Thyroid gland (tissue), 4 donors: ENCODE measurements around the gene WIPF3. TPM values are rescaled to one million over a fixed set of nuclear protein-coding genes. Genes with fewer than 3 reads are reported as not detected.
A peak's percentile ranks its signal among the peaks of the same experiment; 100 is the strongest.

ENCODE experiments used
- DNase-seq, 2 donors: peaks; one replicate each; pipeline ENCODE4 v3.0.0-alpha.2; 2019
- H3K27ac ChIP-seq, 3 donors: fragments of 200-600 bp; sonication (generic); 1 replicate in 2 of 3; 2 replicates in 1 of 3; pipeline ENCODE4 v1.5.1; 2016 to 2019; ENCODE audit warnings: mild to moderate bottlenecking in 1 of 3, moderate library complexity in 1 of 3
- H3K27me3 ChIP-seq: fragments of 200-600 bp; sonication (generic); one replicate; pipeline ENCODE4 v1.5.1; 2019
- H3K36me3 ChIP-seq, 2 donors: fragments of 200-600 bp; sonication (generic); one replicate each; pipeline ENCODE4 v1.5.1; 2016 to 2019
- H3K4me1 ChIP-seq, 2 donors: fragments of 200-600 bp; sonication (generic); one replicate each; pipeline ENCODE4 v1.5.1; 2017 to 2019
- H3K4me3 ChIP-seq, 3 donors: fragments of 200-600 bp; sonication (generic); replicated peaks in 1 of 3; 1 replicate in 2 of 3; 2 replicates in 1 of 3; pipeline ENCODE4 v1.5.1; 2016; ENCODE audit warnings: mild to moderate bottlenecking in 1 of 3
- H3K9me3 ChIP-seq: fragments of 200-600 bp; sonication (generic); one replicate; pipeline ENCODE4 v1.5.1; 2017
- POLR2A ChIP-seq, 2 donors: fragments of 450-650 bp; IDR thresholded peaks; one replicate each; pipeline ENCODE4 v1.6.1; 2017; ENCODE audit warnings: antibody characterized with exemption in 2 of 2, mild to moderate bottlenecking in 2 of 2, moderate library complexity in 1 of 2
- WGBS, 2 donors: methylation state at CpG; one replicate each; pipeline ENCODE4 v1.1.5; 2017; 5-methylcytosine and 5-hydroxymethylcytosine counted together
- intact Hi-C: fragments of 100-400 bp; cut with DNase I; formaldehyde crosslinking; loops from one replicate; pipeline ENCODE4 v1.15.1; 2023
- total RNA-seq, 4 donors: library from RNA; depleted of rRNA; stranded (reverse); fragments of >200 nt; gene quantifications; one replicate each; pipeline ENCODE4 v1.2.3, GENCODE V29; 2016
- TF ChIP-seq, protein P1 (sequence below), 6 experiments: fragments of 200-600 bp in 3 of 6; fragments of 450-650 bp in 3 of 6; sonication (generic) in 3 of 6; IDR thresholded peaks; one replicate each; pipeline ENCODE4 v1.5.1; 2016 to 2019; ENCODE audit warnings: antibody characterized with exemption in 6 of 6, mild to moderate bottlenecking in 2 of 6, inconsistent platforms in 1 of 6, moderate library complexity in 1 of 6

WIPF3 gene
- total RNA-seq, 4 donors from 2014 or later, result 0.22 to 1.2 (median 0.70) TPM

DNA sequence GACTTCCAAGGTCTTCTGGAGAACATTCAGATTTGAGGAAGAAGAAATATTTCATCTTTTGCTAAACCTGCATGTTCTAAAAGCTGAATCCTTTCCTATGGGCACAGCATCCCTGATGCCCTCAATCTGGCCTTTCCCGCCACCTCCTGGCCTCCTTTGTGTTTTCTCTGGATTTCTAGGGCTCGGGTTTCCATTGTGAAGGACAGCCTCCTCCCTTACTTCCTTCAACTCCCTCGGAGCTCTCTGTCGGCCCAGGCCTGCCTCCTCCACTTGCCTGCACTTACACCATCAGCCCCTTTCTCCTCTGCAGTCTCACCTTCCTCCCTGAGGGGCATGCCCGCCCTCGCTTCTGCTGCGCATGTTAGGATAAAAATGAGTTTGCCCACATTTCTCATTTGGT lies 75.4 kb downstream of the WIPF3 start:
- Histone ChIP-seq H3K4me1 (peaks cover 6 to 8% of the 10 kb centered on the region in 2 donors), H3K36me3 (no peaks in the 10 kb centered on the region), H3K4me3 (no peak overlapping the region), H3K27ac (no peak overlapping the region), H3K27me3 (no peaks in the 10 kb centered on the region), H3K9me3 (no peaks in the 10 kb centered on the region)
- TF ChIP-seq, protein P1, sequence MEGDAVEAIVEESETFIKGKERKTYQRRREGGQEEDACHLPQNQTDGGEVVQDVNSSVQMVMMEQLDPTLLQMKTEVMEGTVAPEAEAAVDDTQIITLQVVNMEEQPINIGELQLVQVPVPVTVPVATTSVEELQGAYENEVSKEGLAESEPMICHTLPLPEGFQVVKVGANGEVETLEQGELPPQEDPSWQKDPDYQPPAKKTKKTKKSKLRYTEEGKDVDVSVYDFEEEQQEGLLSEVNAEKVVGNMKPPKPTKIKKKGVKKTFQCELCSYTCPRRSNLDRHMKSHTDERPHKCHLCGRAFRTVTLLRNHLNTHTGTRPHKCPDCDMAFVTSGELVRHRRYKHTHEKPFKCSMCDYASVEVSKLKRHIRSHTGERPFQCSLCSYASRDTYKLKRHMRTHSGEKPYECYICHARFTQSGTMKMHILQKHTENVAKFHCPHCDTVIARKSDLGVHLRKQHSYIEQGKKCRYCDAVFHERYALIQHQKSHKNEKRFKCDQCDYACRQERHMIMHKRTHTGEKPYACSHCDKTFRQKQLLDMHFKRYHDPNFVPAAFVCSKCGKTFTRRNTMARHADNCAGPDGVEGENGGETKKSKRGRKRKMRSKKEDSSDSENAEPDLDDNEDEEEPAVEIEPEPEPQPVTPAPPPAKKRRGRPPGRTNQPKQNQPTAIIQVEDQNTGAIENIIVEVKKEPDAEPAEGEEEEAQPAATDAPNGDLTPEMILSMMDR (IDR thresholded peaks at IDR 0.05), result no peak
- TF ChIP-seq POLR2A (IDR thresholded peaks at IDR 0.05), result no peak
- no peak for DNase-seq
- intact Hi-C loops, result no loop called here
- WGBS, 2 donors, result 79 to 83% methylated on average over 7 of the region's 7 CpGs

DNA sequence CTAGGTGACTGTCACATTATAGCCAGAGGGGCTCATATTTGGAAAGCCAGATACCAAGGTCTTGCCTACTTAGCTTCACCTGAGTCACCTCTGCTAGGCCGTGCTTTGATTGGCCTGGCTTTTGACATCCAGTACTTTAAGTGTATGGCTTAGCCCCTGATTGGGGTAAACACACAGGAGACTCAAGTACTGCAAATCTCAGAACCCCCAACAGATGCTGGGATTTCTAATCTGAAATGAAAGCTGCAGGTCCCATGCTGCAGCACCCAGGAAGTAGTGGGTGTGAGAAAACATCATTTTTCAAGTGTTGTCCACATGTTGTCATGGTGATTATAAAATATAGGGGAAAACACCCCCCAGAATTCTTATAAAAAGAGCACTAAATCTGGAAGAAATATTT lies 76.2 kb downstream of the WIPF3 start:
- no peak for DNase-seq
- WGBS, 2 donors, result 90 to 100% methylated on average over 1 of the region's 1 CpG
- Histone ChIP-seq H3K27me3 (no peaks in the 10 kb centered on the region), H3K4me3 (no peak overlapping the region), H3K9me3 (no peaks in the 10 kb centered on the region), H3K27ac (no peak overlapping the region), H3K4me1 (peaks cover 6 to 8% of the 10 kb centered on the region in 2 donors), H3K36me3 (no peaks in the 10 kb centered on the region)
- intact Hi-C loops, result no loop called here
- TF ChIP-seq, protein P1 (IDR thresholded peaks at IDR 0.05), result no peak
- TF ChIP-seq POLR2A (IDR thresholded peaks at IDR 0.05), result no peak

DNA sequence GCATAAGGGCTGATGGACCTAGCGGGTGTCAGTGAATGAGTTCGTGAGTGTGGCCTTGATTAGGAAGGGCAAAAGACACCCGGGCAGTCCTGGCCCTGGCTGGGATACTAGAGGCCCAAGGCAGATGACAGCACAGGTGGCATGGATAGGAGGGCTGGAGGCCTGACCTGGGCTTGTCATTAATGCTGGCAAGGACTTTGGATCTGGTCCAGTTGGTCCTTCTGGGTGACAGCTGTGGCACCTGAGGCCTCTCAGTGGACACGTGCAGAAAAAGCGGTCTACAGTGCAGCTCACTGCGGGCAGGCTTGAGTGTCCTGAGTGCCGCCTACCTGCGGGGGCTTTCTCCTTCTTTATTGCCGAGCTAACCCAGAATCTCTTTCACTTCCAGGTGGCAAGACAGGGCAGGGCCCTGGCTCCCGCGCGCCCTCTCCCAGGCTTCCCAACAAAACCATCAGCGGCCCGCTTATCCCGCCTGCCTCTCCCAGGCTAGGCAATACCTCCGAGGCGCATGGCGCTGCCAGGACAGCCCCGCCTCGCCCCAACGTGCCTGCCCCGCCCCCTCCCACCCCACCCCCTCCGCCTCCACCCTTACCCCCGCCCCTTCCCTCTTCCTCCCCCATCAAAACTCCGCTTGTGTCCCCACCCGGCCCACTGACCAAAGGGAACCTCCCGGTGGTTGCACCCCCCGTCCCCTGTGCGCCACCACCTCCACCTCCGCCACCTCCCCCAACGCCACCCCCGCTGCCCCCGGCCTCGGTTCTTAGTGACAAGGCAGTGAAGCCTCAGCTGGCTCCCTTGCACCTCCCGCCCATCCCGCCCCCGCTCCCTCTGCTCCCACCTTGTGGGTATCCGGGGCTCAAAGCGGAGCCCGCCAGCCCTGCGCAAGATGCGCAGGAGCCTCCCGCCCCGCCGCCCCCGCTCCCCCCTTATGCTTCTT lies 77.4 kb downstream of the WIPF3 start:
- H3K4me3 ChIP-seq, result peak overlapping the region in 1 of 3 donors; percentile 42
- no peaks in the 10 kb centered on the region for H3K9me3 ChIP-seq
- peak; percentile 54 to 56 for DNase-seq
- H3K4me1 ChIP-seq, result peaks cover 6 to 8% of the 10 kb centered on the region in 2 donors
- H3K27me3 ChIP-seq, result no peaks in the 10 kb centered on the region
- intact Hi-C loops, result no loop called here
- TF ChIP-seq, protein P1 (IDR thresholded peaks at IDR 0.05), result no peak
- TF ChIP-seq POLR2A (IDR thresholded peaks at IDR 0.05), result no peak
- H3K36me3 ChIP-seq, result no peaks in the 10 kb centered on the region
- 24 to 29% methylated on average over 22 to 26 of the region's 46 CpGs for WGBS, 2 donors
- H3K27ac ChIP-seq, result peak overlapping the region in 1 of 3 donors; percentile 35

DNA sequence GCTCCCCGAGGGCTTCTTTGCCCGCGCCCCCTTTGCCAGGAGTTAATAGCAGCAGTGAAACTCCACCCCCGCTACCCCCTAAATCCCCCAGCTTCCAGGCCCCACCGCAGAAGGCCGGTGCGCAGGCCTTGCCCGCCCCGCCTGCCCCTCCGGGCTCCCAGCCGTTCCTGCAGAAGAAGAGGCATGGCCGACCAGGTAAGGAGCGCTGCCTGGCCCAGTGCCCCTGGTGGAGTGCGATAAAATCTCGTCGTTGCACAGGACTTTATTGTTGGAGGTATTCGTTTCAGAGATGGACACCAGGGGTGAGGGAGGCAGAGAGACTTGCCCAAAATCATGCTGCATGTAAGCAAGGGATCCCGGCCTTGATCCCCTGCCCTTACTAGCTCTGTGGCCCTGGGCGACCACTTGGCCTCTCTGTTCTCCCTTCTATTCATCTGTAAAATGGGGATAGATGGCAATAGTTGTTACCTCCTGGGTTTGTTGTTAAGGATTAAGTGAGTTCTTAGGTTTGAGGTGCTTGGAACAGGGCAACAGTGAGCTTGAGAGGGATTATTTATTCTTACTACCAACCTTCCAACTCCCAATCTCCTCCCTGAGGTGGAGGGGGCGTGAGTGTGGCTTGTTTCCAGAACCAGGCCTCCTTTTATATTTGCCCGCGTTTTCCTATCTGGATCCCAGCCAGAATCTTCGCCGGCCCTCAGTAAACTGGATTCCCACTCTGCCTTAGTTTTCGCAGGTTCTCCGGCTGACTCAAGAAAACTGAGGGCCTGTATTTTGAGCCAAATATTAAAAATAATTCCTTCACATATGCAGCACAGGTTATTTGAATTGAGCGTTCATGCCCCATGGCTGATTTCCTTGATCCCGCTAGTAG lies 78.3 kb downstream of the WIPF3 start:
- DNase-seq, result peak; percentile 75 to 77
- 23 to 33% methylated on average over 16 to 28 of the region's 28 CpGs for WGBS, 2 donors
- Histone ChIP-seq H3K27me3 (no peaks in the 10 kb centered on the region), H3K9me3 (no peaks in the 10 kb centered on the region), H3K36me3 (no peaks in the 10 kb centered on the region), H3K27ac (peak overlapping the region in 1 of 3 donors; percentile 35), H3K4me3 (peak overlapping the region in 1 of 3 donors; percentile 42), H3K4me1 (peaks cover 6 to 8% of the 10 kb centered on the region in 2 donors)
- no peak for TF ChIP-seq POLR2A (IDR thresholded peaks at IDR 0.05)
- TF ChIP-seq, protein P1 (IDR thresholded peaks at IDR 0.05), result peak in 4 of 6 experiments; percentile 10 to 38 (median 22)
- intact Hi-C loops, result no loop called here
